OCI-LY1 (cell line): Measurements from ENCODE around the gene CFAP74.

Experiments
- EZH2 ChIP-seq: fragments of 200-600 bp; sonication (generic), shearing (Covaris generic); IDR thresholded peaks from 2 replicates; pipeline ENCODE4 v1.8.0; 2017; ENCODE audit warnings: borderline replicate concordance, mixed run types, mild to moderate bottlenecking, antibody characterized with exemption, low read length, moderate library complexity, mixed read lengths
- TF ChIP-seq, protein P1 (sequence below): fragments of 200-600 bp; sonication (generic), shearing (Covaris generic); IDR thresholded peaks from 2 replicates; pipeline ENCODE4 v1.5.1; 2017; ENCODE audit warnings: mild to moderate bottlenecking, antibody characterized with exemption, low read length, moderate library complexity, mixed read lengths

DNA sequence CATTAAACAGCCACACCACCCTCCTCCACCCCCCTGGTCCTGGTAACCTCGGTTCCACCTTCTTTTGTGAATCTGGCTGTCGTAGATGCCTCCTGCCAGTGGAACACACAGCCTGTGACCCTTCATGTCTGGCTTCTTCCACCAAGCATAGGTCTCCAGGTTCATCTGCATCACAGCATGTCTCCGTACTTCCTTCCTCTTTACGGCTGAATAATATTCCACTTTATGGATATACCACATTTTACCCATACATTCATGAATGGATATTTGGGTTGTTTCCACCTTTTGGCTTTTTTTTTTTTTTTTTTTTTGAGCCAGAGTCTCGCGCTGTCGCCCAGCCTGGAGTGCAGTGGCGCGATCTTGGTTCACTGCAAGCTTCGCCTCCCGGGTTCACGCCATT, 100.4 kb downstream of the CFAP74 start:
- TF ChIP-seq, protein P1, sequence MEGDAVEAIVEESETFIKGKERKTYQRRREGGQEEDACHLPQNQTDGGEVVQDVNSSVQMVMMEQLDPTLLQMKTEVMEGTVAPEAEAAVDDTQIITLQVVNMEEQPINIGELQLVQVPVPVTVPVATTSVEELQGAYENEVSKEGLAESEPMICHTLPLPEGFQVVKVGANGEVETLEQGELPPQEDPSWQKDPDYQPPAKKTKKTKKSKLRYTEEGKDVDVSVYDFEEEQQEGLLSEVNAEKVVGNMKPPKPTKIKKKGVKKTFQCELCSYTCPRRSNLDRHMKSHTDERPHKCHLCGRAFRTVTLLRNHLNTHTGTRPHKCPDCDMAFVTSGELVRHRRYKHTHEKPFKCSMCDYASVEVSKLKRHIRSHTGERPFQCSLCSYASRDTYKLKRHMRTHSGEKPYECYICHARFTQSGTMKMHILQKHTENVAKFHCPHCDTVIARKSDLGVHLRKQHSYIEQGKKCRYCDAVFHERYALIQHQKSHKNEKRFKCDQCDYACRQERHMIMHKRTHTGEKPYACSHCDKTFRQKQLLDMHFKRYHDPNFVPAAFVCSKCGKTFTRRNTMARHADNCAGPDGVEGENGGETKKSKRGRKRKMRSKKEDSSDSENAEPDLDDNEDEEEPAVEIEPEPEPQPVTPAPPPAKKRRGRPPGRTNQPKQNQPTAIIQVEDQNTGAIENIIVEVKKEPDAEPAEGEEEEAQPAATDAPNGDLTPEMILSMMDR, result no peak
- TF ChIP-seq EZH2, result no peak
